ENCODE results near the gene MCTP1.

DNA sequence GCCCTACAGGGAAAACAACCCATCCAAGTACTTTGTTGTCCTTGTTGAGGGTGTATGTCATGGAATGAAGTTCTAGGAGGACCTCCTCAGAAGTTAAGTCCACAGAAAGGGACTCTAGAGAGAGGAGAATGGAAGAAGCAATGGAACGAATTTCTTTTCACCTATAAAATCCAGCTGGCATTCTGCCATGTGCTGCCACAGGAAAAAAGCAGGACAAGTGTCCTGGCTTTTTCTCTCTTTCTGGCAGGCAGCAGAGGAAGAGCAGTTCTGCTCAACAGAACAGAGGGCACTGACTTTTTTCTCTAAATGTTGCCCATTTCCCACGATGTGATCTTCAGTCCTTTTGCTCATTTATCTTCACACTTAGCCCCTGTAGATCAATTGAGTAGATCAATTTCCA, 240.8 kb downstream of the MCTP1 start:
- no peak for TF ChIP-seq POLR2A (IDR thresholded peaks at IDR 0.05)
- TF ChIP-seq CTCF (IDR thresholded peaks at IDR 0.05), result no peak
